HCT116 (cell line): Measurements from ENCODE around the gene SLC22A5. TPM values are rescaled to one million over a fixed set of nuclear protein-coding genes. Genes with fewer than 3 reads are reported as not detected.

Experiments used
- ATAC-seq: fragments of 200-7000 bp; cut with Tn5 transposase; 2 replicates; pipeline ENCODE4 v1.9.1; 2020; ENCODE audit warnings: mild to moderate bottlenecking, moderate library complexity
- Bru-seq: library from RNA; stranded (reverse); fragments of 400-500 nt; gene quantifications from one replicate; lab custom pipeline; 2021; lab: Mats Ljungman, UMichigan
- BruChase-seq, 2 experiments: library from RNA; stranded (reverse); fragments of 400-500 nt; gene quantifications; one replicate each; lab custom pipeline; 2021; lab: Mats Ljungman, UMichigan
- BruUV-seq: library from RNA; stranded (reverse); fragments of 400-500 nt; replicated peaks from 2 replicates; lab custom pipeline; 2021; lab: Mats Ljungman, UMichigan
- CTCF ChIA-PET: fragments of 300-600 bp; sonication (Branson Sonifier 250); formaldehyde crosslinking; loops from one replicate; lab custom pipeline; 2021; ENCODE audit warnings: antibody characterized with exemption; lab: Charles Lee
- POLR2A ChIA-PET: fragments of 300-600, 350-600 bp; sonication (Branson Sonifier 250); formaldehyde crosslinking; loops from one replicate; lab custom pipeline; 2021; ENCODE audit warnings: antibody characterized with exemption; lab: Charles Lee
- RAD21 ChIA-PET, 2 experiments: fragments of 300-600 bp; sonication (Branson Sonifier 250); formaldehyde crosslinking; loops; one replicate each; lab custom pipeline; 2023; ENCODE audit warnings: low total read pairs in 2 of 2; ENCODE audit not compliant: uncharacterized antibody in 2 of 2, unreplicated experiment in 2 of 2, low non-redundant PET in 1 of 2; lab: Charles Lee
- DNase-seq: peaks from one replicate; pipeline ENCODE4 v3.0.0-alpha.2; 2010; ENCODE audit warnings: low read depth, low spot score
- H2AFZ ChIP-seq: fragments of 200-600 bp; shearing (Covaris generic), sonication (generic); 2 replicates; pipeline ENCODE4 v1.6.1; 2017; ENCODE audit warnings: low read depth, mixed run types, mixed read lengths, antibody characterized with exemption, low read length; ENCODE audit not compliant: poor library complexity, severe bottlenecking
- H3K27ac ChIP-seq: 2 replicates; pipeline ENCODE4 v1.5.1; 2012; ENCODE audit warnings: low read depth, low read length
- H3K27me3 ChIP-seq: fragments of 200-600 bp; sonication (generic); 2 replicates; pipeline ENCODE4 v1.6.1; 2016; ENCODE audit warnings: mixed run types, low read length, mixed read lengths; ENCODE audit not compliant: insufficient read depth
- H3K36me3 ChIP-seq, 2 experiments: fragments of 200-500 bp in 1 of 2; fragments of 200-600 bp in 1 of 2; sonication (Bioruptor generic) in 1 of 2; sonication (generic) in 1 of 2; 2 replicates each; pipeline versions ENCODE4 v1.5.1 to v1.6.1; 2014 to 2016; ENCODE audit warnings: low read length in 2 of 2, inconsistent platforms in 1 of 2, mixed read lengths in 1 of 2, mixed run types in 1 of 2; ENCODE audit not compliant: insufficient read depth in 2 of 2, control insufficient read depth in 1 of 2
- H3K4me1 ChIP-seq, 2 experiments: fragments of 200-600 bp in 1 of 2; sonication (generic) in 1 of 2; 2 replicates each; pipeline versions ENCODE4 v1.5.1 to v1.6.1; 2012 to 2017; ENCODE audit warnings: low read length in 2 of 2, inconsistent platforms in 1 of 2, mild to moderate bottlenecking in 1 of 2, mixed read lengths in 1 of 2, mixed run types in 1 of 2, moderate library complexity in 1 of 2; ENCODE audit not compliant: insufficient read depth in 2 of 2, control insufficient read depth in 1 of 2
- H3K4me2 ChIP-seq: fragments of 200-600 bp; sonication (generic); 2 replicates; pipeline ENCODE4 v1.6.1; 2017; ENCODE audit warnings: mixed run types, low read length, mixed read lengths
- H3K4me3 ChIP-seq, 2 experiments: fragments of 200-600 bp in 1 of 2; sonication (generic) in 1 of 2; replicated peaks in 1 of 2; 2 replicates each; pipeline ENCODE4 v1.5.1; 2011 to 2016; ENCODE audit warnings: low read length in 2 of 2, control low read depth in 1 of 2, low read depth in 1 of 2, mild to moderate bottlenecking in 1 of 2, mixed read lengths in 1 of 2, mixed run types in 1 of 2
- H3K79me2 ChIP-seq: fragments of 200-600 bp; sonication (generic); 2 replicates; pipeline ENCODE4 v1.6.1; 2017; ENCODE audit warnings: mild to moderate bottlenecking, mixed run types, low read length, moderate library complexity, mixed read lengths; ENCODE audit not compliant: insufficient read depth
- H3K9ac ChIP-seq: fragments of 200-600 bp; sonication (generic); 2 replicates; pipeline ENCODE4 v1.6.1; 2016; ENCODE audit warnings: low read length, mixed read lengths
- H3K9me2 ChIP-seq: fragments of 200-600 bp; sonication (generic), shearing (Covaris generic); 2 replicates; pipeline ENCODE4 v1.6.1; 2017; ENCODE audit warnings: mixed run types, mild to moderate bottlenecking, moderate library complexity; ENCODE audit not compliant: insufficient read depth
- H3K9me3 ChIP-seq, 2 experiments: fragments of 200-500 bp in 1 of 2; fragments of 200-600 bp in 1 of 2; sonication (Bioruptor generic) in 1 of 2; sonication (generic) in 1 of 2; 2 replicates each; pipeline ENCODE4 v1.6.1; 2014 to 2017; ENCODE audit warnings: low read length in 2 of 2, mixed read lengths in 2 of 2, inconsistent platforms in 1 of 2, low read depth in 1 of 2, mild to moderate bottlenecking in 1 of 2, mixed run types in 1 of 2, moderate library complexity in 1 of 2; ENCODE audit not compliant: control insufficient read depth in 1 of 2, insufficient read depth in 1 of 2
- H4K20me1 ChIP-seq: fragments of 200-600 bp; sonication (generic), shearing (Covaris generic); 2 replicates; pipeline ENCODE4 v1.6.1; 2017; ENCODE audit warnings: mixed run types, mild to moderate bottlenecking, moderate library complexity; ENCODE audit not compliant: insufficient read depth
- CBX3 ChIP-seq: IDR thresholded peaks from 2 replicates; pipeline ENCODE4 v1.6.1; 2012; ENCODE audit warnings: low read depth
- CEBPB ChIP-seq: IDR thresholded peaks from 2 replicates; pipeline ENCODE4 v1.6.1; 2012; ENCODE audit warnings: low read depth
- EZH2phosphoT487 ChIP-seq: fragments of 200-600 bp; IDR thresholded peaks from 2 replicates; pipeline ENCODE4 v1.6.1; 2018; ENCODE audit warnings: antibody characterized with exemption, borderline replicate concordance
- FOSL1 ChIP-seq: IDR thresholded peaks from 2 replicates; pipeline ENCODE4 v1.6.1; 2012; ENCODE audit warnings: low read depth
- JUND ChIP-seq: IDR thresholded peaks from 2 replicates; pipeline ENCODE4 v1.6.1; 2012
- POLR2A ChIP-seq: IDR thresholded peaks from 2 replicates; pipeline ENCODE4 v1.7.0; 2011; ENCODE audit warnings: borderline replicate concordance; ENCODE audit not compliant: insufficient read depth, insufficient read length; ENCODE audit errors: extremely low read depth
- POLR2AphosphoS5 ChIP-seq: IDR thresholded peaks from 2 replicates; pipeline ENCODE4 v1.6.1; 2011; ENCODE audit warnings: mild to moderate bottlenecking, low read depth, low read length, moderate library complexity
- RAD21 ChIP-seq: IDR thresholded peaks from 2 replicates; pipeline ENCODE4 v1.6.1; 2012; ENCODE audit warnings: low read depth, mild to moderate bottlenecking
- TCF7L2 ChIP-seq: IDR thresholded peaks from 2 replicates; pipeline ENCODE4 v1.7.0; 2011; ENCODE audit warnings: borderline replicate concordance, inconsistent platforms; ENCODE audit not compliant: insufficient read depth, insufficient read length; ENCODE audit errors: extremely low read depth
- ZFX ChIP-seq: fragments of 450-650 bp; IDR thresholded peaks from 2 replicates; pipeline ENCODE4 v1.6.1; 2017
- ZNF274 ChIP-seq: fragments of 200-500 bp; sonication (Bioruptor generic); IDR thresholded peaks from 2 replicates; pipeline ENCODE4 v1.6.1; 2014; ENCODE audit warnings: mild to moderate bottlenecking, low read depth, low read length, inconsistent platforms
- intact Hi-C: fragments of 100-400 bp; cut with micrococcal nuclease; formaldehyde crosslinking; loops from 2 replicates; pipeline ENCODE4 v1.10.0; 2022
- long read RNA-seq: library from polyadenylated mRNA; unstranded; transcript quantifications from one replicate; pipeline ENCODE4 v2.0.0, GENCODE V29; 2021; ENCODE audit not compliant: unreplicated experiment
- polyA plus RNA-seq: library from polyadenylated mRNA; unstranded; fragments of >200 nt; gene quantifications from 2 replicates; pipeline ENCODE4 v1.2.1, GENCODE V29; 2012; ENCODE audit warnings: missing spikeins
- total RNA-seq: library from RNA; stranded (reverse); gene quantifications from one replicate; pipeline ENCODE4 v1.2.1, GENCODE V29; 2021; ENCODE audit not compliant: unreplicated experiment
- TF ChIP-seq, protein P1 (sequence below), 3 experiments: fragments of 200-600 bp in 1 of 3; sonication (generic) in 1 of 3; IDR thresholded peaks in 2 of 3; conservative IDR thresholded peaks in 1 of 3; 2 replicates each; pipeline ENCODE4 v1.5.1; 2012 to 2017; ENCODE audit warnings: low read depth in 2 of 3, low read length in 2 of 3, antibody characterized with exemption in 1 of 3, borderline replicate concordance in 1 of 3, control low read depth in 1 of 3, mild to moderate bottlenecking in 1 of 3, mixed read lengths in 1 of 3, mixed run types in 1 of 3, moderate library complexity in 1 of 3; ENCODE audit not compliant: insufficient read depth in 1 of 3
- TF ChIP-seq, protein P2 (sequence below): IDR thresholded peaks from 2 replicates; pipeline ENCODE4 v1.6.1; 2012; ENCODE audit warnings: low read depth
- TF ChIP-seq, protein P3 (sequence below): IDR thresholded peaks from 2 replicates; pipeline ENCODE4 v1.6.1; 2012
- TF ChIP-seq, protein P4 (sequence below): IDR thresholded peaks from 2 replicates; pipeline ENCODE4 v1.6.1; 2011; ENCODE audit warnings: mild to moderate bottlenecking, low read length, moderate library complexity; ENCODE audit not compliant: insufficient replicate concordance; ENCODE audit errors: extremely low read depth
- TF ChIP-seq, protein P5 (sequence below): IDR thresholded peaks from 2 replicates; pipeline ENCODE4 v1.6.1; 2012

SLC22A5 gene
- total RNA-seq = 9.9 TPM
- polyA plus RNA-seq = 6.8 and 9.1 TPM in 2 replicates
- Bru-seq, nascent RNA = percentile 68 among the genes with signal in this experiment
- percentile 73 among the genes with signal in this experiment for BruChase-seq, experiment 1, labeled RNA remaining after a 6-hour chase
- BruChase-seq, experiment 2, labeled RNA remaining after a 2-hour chase = percentile 86 among the genes with signal in this experiment
- long read RNA-seq, partial matches to known transcripts = 2 of 15 reads
- long read RNA-seq, other reads (novel, unspliced or antisense) = 11 of 15 reads

DNA sequence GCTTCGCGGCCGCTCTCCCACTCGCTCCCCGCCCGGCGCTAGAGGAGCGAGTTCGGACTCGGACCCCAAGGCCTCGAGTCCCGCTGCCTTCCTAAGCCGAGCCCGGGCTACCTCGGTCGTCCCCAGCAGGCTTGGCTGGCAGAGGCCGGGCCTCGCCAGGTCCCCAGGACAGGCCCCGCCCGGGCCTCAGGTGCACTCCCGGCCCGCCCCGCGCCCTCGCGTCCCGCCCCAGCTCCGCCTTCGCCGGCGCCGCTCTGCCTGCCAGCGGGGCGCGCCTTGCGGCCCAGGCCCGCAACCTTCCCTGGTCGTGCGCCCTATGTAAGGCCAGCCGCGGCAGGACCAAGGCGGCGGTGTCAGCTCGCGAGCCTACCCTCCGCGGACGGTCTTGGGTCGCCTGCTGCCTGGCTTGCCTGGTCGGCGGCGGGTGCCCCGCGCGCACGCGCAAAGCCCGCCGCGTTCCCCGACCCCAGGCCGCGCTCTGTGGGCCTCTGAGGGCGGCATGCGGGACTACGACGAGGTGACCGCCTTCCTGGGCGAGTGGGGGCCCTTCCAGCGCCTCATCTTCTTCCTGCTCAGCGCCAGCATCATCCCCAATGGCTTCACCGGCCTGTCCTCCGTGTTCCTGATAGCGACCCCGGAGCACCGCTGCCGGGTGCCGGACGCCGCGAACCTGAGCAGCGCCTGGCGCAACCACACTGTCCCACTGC, at the start of gene SLC22A5:
TSS of gene SLC22A5 (plus strand) at position 237 of the 707 bp plus-strand sequence. CDS start at position 500, 263 bp downstream.
- Histone ChIP-seq H3K27ac (peak within 1 kb of the TSS; percentile 83), H3K27me3 (no peaks in the 10 kb centered on the region), H2AFZ (peak within 1 kb of the TSS; percentile 46), H3K79me2 (peaks cover 27% of the 10 kb centered on the region; the same call in 1 of the 2 replicates), H3K36me3 (no peaks in the 10 kb centered on the region), H3K4me1 (peaks cover 16 to 47% of the 10 kb centered on the region in 2 experiments), H3K4me2 (peak within 1 kb of the TSS; percentile 94), H3K9me2 (no peaks in the 10 kb centered on the region), H3K9me3 (no peaks in the 10 kb centered on the region), H3K4me3 (peak within 1 kb of the TSS; percentile 71 to 75), H4K20me1 (no peaks in the 10 kb centered on the region), H3K9ac (peak within 1 kb of the TSS; percentile 80)
- CTCF ChIA-PET = interaction anchor here (0.7 to 3.4 kb wide), 8 partner anchors 94 to 437 kb away, joined by 3 to 14 read pairs (median 3); no protein-coding TSS in a partner anchor
- no TSS peak for BruUV-seq
- ATAC-seq (peak; percentile 94), DNase-seq (peak; percentile 42)
- intact Hi-C loops = loop anchor here (1.0 to 10.0 kb wide), 3 partner anchors 77 to 304 kb away; partner anchors contain the start of gene SLC22A4
- POLR2A ChIA-PET = interaction anchor here (0.9 to 2.2 kb wide), 3 partner anchors 10 to 121 kb away, joined by 3 to 12 read pairs (median 3); partner anchors contain the start of genes IRF1 and SLC22A4
- RAD21 ChIA-PET = interaction anchor here in 1 of 2 experiments (1.0 kb wide), 1 partner anchor 142 kb away, joined by 3 read pairs; the partner anchor contains the start of gene P4HA2
- TF ChIP-seq, protein P1, sequence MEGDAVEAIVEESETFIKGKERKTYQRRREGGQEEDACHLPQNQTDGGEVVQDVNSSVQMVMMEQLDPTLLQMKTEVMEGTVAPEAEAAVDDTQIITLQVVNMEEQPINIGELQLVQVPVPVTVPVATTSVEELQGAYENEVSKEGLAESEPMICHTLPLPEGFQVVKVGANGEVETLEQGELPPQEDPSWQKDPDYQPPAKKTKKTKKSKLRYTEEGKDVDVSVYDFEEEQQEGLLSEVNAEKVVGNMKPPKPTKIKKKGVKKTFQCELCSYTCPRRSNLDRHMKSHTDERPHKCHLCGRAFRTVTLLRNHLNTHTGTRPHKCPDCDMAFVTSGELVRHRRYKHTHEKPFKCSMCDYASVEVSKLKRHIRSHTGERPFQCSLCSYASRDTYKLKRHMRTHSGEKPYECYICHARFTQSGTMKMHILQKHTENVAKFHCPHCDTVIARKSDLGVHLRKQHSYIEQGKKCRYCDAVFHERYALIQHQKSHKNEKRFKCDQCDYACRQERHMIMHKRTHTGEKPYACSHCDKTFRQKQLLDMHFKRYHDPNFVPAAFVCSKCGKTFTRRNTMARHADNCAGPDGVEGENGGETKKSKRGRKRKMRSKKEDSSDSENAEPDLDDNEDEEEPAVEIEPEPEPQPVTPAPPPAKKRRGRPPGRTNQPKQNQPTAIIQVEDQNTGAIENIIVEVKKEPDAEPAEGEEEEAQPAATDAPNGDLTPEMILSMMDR (IDR thresholded peaks at IDR 0.05 in 2 of 3, conservative IDR thresholded peaks at IDR 0.05 in 1 of 3; ENCODE audit: borderline replicate concordance in 1 of 3, insufficient read depth in 1 of 3, low read depth in 2 of 3, low read length in 2 of 3) = no peak
- TF ChIP-seq, protein P2, sequence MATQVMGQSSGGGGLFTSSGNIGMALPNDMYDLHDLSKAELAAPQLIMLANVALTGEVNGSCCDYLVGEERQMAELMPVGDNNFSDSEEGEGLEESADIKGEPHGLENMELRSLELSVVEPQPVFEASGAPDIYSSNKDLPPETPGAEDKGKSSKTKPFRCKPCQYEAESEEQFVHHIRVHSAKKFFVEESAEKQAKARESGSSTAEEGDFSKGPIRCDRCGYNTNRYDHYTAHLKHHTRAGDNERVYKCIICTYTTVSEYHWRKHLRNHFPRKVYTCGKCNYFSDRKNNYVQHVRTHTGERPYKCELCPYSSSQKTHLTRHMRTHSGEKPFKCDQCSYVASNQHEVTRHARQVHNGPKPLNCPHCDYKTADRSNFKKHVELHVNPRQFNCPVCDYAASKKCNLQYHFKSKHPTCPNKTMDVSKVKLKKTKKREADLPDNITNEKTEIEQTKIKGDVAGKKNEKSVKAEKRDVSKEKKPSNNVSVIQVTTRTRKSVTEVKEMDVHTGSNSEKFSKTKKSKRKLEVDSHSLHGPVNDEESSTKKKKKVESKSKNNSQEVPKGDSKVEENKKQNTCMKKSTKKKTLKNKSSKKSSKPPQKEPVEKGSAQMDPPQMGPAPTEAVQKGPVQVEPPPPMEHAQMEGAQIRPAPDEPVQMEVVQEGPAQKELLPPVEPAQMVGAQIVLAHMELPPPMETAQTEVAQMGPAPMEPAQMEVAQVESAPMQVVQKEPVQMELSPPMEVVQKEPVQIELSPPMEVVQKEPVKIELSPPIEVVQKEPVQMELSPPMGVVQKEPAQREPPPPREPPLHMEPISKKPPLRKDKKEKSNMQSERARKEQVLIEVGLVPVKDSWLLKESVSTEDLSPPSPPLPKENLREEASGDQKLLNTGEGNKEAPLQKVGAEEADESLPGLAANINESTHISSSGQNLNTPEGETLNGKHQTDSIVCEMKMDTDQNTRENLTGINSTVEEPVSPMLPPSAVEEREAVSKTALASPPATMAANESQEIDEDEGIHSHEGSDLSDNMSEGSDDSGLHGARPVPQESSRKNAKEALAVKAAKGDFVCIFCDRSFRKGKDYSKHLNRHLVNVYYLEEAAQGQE = no peak
- TF ChIP-seq ZFX (peak; percentile 98), RAD21 (no peak), CBX3 (no peak), TCF7L2 (no peak), CEBPB (no peak), FOSL1 (no peak), EZH2phosphoT487 (no peak), POLR2AphosphoS5 (peak; percentile 86), POLR2A (peak; percentile 71), JUND (no peak), ZNF274 (no peak)
- TF ChIP-seq, protein P3, sequence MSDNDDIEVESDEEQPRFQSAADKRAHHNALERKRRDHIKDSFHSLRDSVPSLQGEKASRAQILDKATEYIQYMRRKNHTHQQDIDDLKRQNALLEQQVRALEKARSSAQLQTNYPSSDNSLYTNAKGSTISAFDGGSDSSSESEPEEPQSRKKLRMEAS = peak; percentile 78
- TF ChIP-seq, protein P4, sequence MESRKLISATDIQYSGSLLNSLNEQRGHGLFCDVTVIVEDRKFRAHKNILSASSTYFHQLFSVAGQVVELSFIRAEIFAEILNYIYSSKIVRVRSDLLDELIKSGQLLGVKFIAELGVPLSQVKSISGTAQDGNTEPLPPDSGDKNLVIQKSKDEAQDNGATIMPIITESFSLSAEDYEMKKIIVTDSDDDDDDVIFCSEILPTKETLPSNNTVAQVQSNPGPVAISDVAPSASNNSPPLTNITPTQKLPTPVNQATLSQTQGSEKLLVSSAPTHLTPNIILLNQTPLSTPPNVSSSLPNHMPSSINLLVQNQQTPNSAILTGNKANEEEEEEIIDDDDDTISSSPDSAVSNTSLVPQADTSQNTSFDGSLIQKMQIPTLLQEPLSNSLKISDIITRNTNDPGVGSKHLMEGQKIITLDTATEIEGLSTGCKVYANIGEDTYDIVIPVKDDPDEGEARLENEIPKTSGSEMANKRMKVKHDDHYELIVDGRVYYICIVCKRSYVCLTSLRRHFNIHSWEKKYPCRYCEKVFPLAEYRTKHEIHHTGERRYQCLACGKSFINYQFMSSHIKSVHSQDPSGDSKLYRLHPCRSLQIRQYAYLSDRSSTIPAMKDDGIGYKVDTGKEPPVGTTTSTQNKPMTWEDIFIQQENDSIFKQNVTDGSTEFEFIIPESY = no peak
- TF ChIP-seq, protein P5, sequence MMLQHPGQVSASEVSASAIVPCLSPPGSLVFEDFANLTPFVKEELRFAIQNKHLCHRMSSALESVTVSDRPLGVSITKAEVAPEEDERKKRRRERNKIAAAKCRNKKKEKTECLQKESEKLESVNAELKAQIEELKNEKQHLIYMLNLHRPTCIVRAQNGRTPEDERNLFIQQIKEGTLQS = no peak
